K562 (cell line): ENCODE measurements around the gene DAPK3. TPM values are rescaled to one million over a fixed set of nuclear protein-coding genes. Genes with fewer than 3 reads are reported as not detected.

ENCODE experiments used
- ATAC-seq: fragments of 200-7000 bp; cut with Tn5 transposase; 3 replicates; pipeline ENCODE4 v1.9.1; 2020; ENCODE audit warnings: moderate library complexity
- BruUV-seq: library from RNA; stranded (reverse); fragments of 400-500 nt; replicated peaks from 2 replicates; lab custom pipeline; 2021; lab: Mats Ljungman, UMichigan
- CTCF ChIA-PET: fragments of 300-600 bp; formaldehyde crosslinking; extraction: SDS; loops from one replicate; lab custom pipeline; 2021; ENCODE audit warnings: low intra/inter-chr PET ratio; lab: Yijun Ruan, JAX
- POLR2A ChIA-PET: fragments of 300-600, 350-650 bp; sonication (Branson Sonifier 250); formaldehyde crosslinking; extraction: SDS; loops from one replicate; lab custom pipeline; 2021; ENCODE audit warnings: antibody characterized with exemption, inconsistent platforms; lab: Yijun Ruan, JAX
- DNase-seq, 4 experiments: peaks; one replicate each; pipeline versions ENCODE4 v3.0.0 to v3.0.0-alpha.2; 2011 to 2018; ENCODE audit warnings: low spot score in 3 of 4, mixed read lengths in 3 of 4; ENCODE audit errors: extremely low read depth in 1 of 4
- FAIRE-seq: peaks from 2 replicates; lab custom pipeline; 2011; peaks lifted over from hg19 to GRCh38; lab: Jason Lieb, UNC
- H2AFZ ChIP-seq: 2 replicates; pipeline ENCODE4 v1.6.0; 2011; ENCODE audit warnings: low read depth, low read length, control low read depth, inconsistent platforms
- H3K27ac ChIP-seq: fragments of 200-600 bp; 3 replicates; pipeline ENCODE4 v1.8.0; 2011; ENCODE audit warnings: low read depth, mild to moderate bottlenecking, control low read depth, inconsistent platforms, low read length, moderate library complexity, mixed read lengths; ENCODE audit errors: extremely low read depth
- H3K27me3 ChIP-seq, 2 experiments: fragments of 300-600 bp in 1 of 2; 2 replicates in 1 of 2; 3 replicates in 1 of 2; pipeline versions ENCODE4 v1.6.0 to v1.8.0; 2011; ENCODE audit warnings: inconsistent platforms in 2 of 2, low read length in 2 of 2, mild to moderate bottlenecking in 1 of 2, mixed read lengths in 1 of 2, moderate library complexity in 1 of 2; ENCODE audit not compliant: control insufficient read depth in 2 of 2, insufficient read depth in 2 of 2
- H3K36me3 ChIP-seq: fragments of 300-600 bp; 3 replicates; pipeline ENCODE4 v1.8.0; 2011; ENCODE audit warnings: mild to moderate bottlenecking, low read length, inconsistent platforms; ENCODE audit not compliant: control insufficient read depth, insufficient read depth
- H3K4me1 ChIP-seq, 2 experiments: fragments of 200-600 bp in 1 of 2; replicated peaks in 1 of 2; 2 replicates in 1 of 2; 3 replicates in 1 of 2; pipeline versions ENCODE4 v1.5.1 to v1.8.0; 2011; ENCODE audit warnings: inconsistent platforms in 2 of 2, low read length in 2 of 2, mild to moderate bottlenecking in 1 of 2, mixed read lengths in 1 of 2, moderate library complexity in 1 of 2; ENCODE audit not compliant: control insufficient read depth in 2 of 2, insufficient read depth in 2 of 2
- H3K4me2 ChIP-seq: 2 replicates; pipeline ENCODE4 v1.6.1; 2011; ENCODE audit warnings: low read length, control low read depth, inconsistent platforms, mixed read lengths; ENCODE audit not compliant: insufficient read depth
- H3K4me3 ChIP-seq: fragments of 200-600 bp; sonication (generic), shearing (Covaris generic); 2 replicates; pipeline ENCODE4 v1.5.1; 2016; ENCODE audit warnings: control low read depth, inconsistent platforms
- H3K79me2 ChIP-seq: fragments of 200-600 bp; 3 replicates; pipeline ENCODE4 v1.8.0; 2011; ENCODE audit warnings: low read length, inconsistent platforms; ENCODE audit not compliant: control insufficient read depth, insufficient read depth
- H3K9ac ChIP-seq, 2 experiments: 2 replicates each; pipeline versions ENCODE4 v1.6.0 to v1.6.1; 2011; ENCODE audit warnings: low read depth in 2 of 2, low read length in 2 of 2, control low read depth in 1 of 2, inconsistent platforms in 1 of 2, mild to moderate bottlenecking in 1 of 2, mixed read lengths in 1 of 2; ENCODE audit not compliant: insufficient read depth in 1 of 2
- H3K9me1 ChIP-seq: one replicate; pipeline ENCODE4 v1.6.0; 2011; ENCODE audit warnings: inconsistent platforms, mild to moderate bottlenecking, low read length, moderate library complexity; ENCODE audit not compliant: control insufficient read depth, insufficient read depth
- H3K9me3 ChIP-seq: replicated peaks from 2 replicates; pipeline ENCODE4 v1.5.1; 2011; ENCODE audit warnings: low read depth, low read length, inconsistent platforms; ENCODE audit not compliant: control insufficient read depth, insufficient read depth
- H4K20me1 ChIP-seq: replicated peaks from 2 replicates; pipeline ENCODE4 v1.6.1; 2011; ENCODE audit warnings: low read length, inconsistent platforms, mixed read lengths; ENCODE audit not compliant: control insufficient read depth, insufficient read depth
- CBX3 ChIP-seq, 2 experiments: IDR thresholded peaks; 1 replicate in 1 of 2; 2 replicates in 1 of 2; pipeline ENCODE4 v1.6.1; 2012; ENCODE audit warnings: inconsistent platforms in 2 of 2, low read length in 2 of 2, borderline replicate concordance in 1 of 2, control low read depth in 1 of 2
- DNMT1 ChIP-seq: fragments of 450-650 bp; IDR thresholded peaks from 2 replicates; pipeline ENCODE4 v1.6.1; 2016; ENCODE audit warnings: antibody characterized with exemption, mild to moderate bottlenecking
- EGR1 ChIP-seq: fragments of 450-650 bp; conservative IDR thresholded peaks from 2 replicates; pipeline ENCODE4 v1.6.1; 2017; ENCODE audit warnings: mild to moderate bottlenecking
- EHMT2 ChIP-seq: fragments of 450-650 bp; IDR thresholded peaks from 2 replicates; pipeline ENCODE4 v1.6.1; 2018; ENCODE audit warnings: antibody characterized with exemption
- FUS ChIP-seq: fragments of 200-400 bp; formaldehyde crosslinking; optimal IDR thresholded peaks from 2 replicates; pipeline ENCODE3; 2017; ENCODE audit warnings: low read depth, low read length
- GATAD2B ChIP-seq: fragments of 450-650 bp; IDR thresholded peaks from 2 replicates; pipeline ENCODE4 v1.6.1; 2017; ENCODE audit warnings: mild to moderate bottlenecking, borderline replicate concordance
- MLX ChIP-seq, 2 experiments: fragments of 450-650 bp in 1 of 2; sonication (generic) in 1 of 2; formaldehyde crosslinking; conservative IDR thresholded peaks; 2 replicates each; pipeline versions ENCODE4 v1.4.0 to v1.8.1; 2020 to 2022; ENCODE audit warnings: mild to moderate bottlenecking in 1 of 2, missing genetic modification reagents in 1 of 2
- NEUROD1 ChIP-seq: fragments of 150-350 bp; IDR thresholded peaks from 2 replicates; pipeline ENCODE4 v1.6.1; 2014; ENCODE audit warnings: borderline replicate concordance, low read length, low read depth; ENCODE audit not compliant: partially characterized antibody
- NFXL1 ChIP-seq: fragments of 450-650 bp; formaldehyde crosslinking; IDR thresholded peaks from 2 replicates; pipeline ENCODE4 v1.4.0; 2021; ENCODE audit warnings: mild to moderate bottlenecking
- NRF1 ChIP-seq, 2 experiments: fragments of 450-650 bp; IDR thresholded peaks in 1 of 2; conservative IDR thresholded peaks in 1 of 2; 2 replicates each; pipeline ENCODE4 v1.6.1; 2014; ENCODE audit warnings: mild to moderate bottlenecking in 2 of 2
- REST ChIP-seq, 2 experiments: fragments of 450-650 bp; formaldehyde crosslinking in 1 of 2; IDR thresholded peaks; 2 replicates each; pipeline versions ENCODE4 v1.4.0 to v1.6.1; 2014 to 2020; ENCODE audit warnings: mild to moderate bottlenecking in 2 of 2, borderline replicate concordance in 1 of 2, low read depth in 1 of 2
- TAF15 ChIP-seq: fragments of 200-400 bp; formaldehyde crosslinking; IDR thresholded peaks from 2 replicates; pipeline ENCODE4 v1.6.1; 2017; ENCODE audit warnings: mild to moderate bottlenecking, low read depth, low read length, moderate library complexity
- ZNF512 ChIP-seq: IDR thresholded peaks from 2 replicates; pipeline ENCODE4 v1.6.1; 2016; ENCODE audit warnings: missing genetic modification characterization, missing compliant biosample characterization
- WGBS: fragments of 100-300 bp; shearing (Covaris generic); methylation state at CpG from one replicate; pipeline ENCODE4 v1.1.6; 2016; ENCODE audit warnings: low coverage, mixed read lengths; ENCODE audit not compliant: insufficient coverage; ENCODE audit errors: missing lambda C conversion rate; 5-methylcytosine and 5-hydroxymethylcytosine counted together
- in situ Hi-C: fragments of 300-500 bp; cut with MboI; formaldehyde crosslinking; loops from 4 replicates; pipeline ENCODE4 v1.15.0; 2018; ENCODE audit warnings: inconsistent platforms, mixed read lengths
- intact Hi-C: fragments of 100-400 bp; cut with micrococcal nuclease; formaldehyde crosslinking; loops from 2 replicates; pipeline ENCODE4 v1.14.2; 2022
- polyA plus RNA-seq, 8 experiments: library from polyadenylated mRNA; depleted of rRNA in 4 of 8; stranded (reverse) in 5 of 8; unstranded in 3 of 8; fragments of >200 nt; fragmentation: Nextera tagmentation in 2 of 8; fragmentation: Illumina TruSeq in 1 of 8; extraction: Ambion mirVana in 2 of 8; extraction: Trizol in 1 of 8; gene quantifications; 2 replicates each; pipeline versions ENCODE4 v1.2.1 to v1.2.3, GENCODE V29; 2011 to 2014; ENCODE audit warnings: inconsistent platforms in 1 of 8, missing spikeins in 1 of 8
- total RNA-seq, 7 experiments: library from RNA; depleted of rRNA in 6 of 7; stranded (reverse); fragments of >200 nt in 6 of 7; fragmentation: Illumina TruSeq in 2 of 7; extraction: Trizol in 2 of 7; gene quantifications; 2 replicates each; pipeline versions ENCODE4 v1.2.1 to v1.2.3, GENCODE V29; 2011 to 2021; ENCODE audit warnings: low replicate concordance in 1 of 7

The DAPK3 gene
- total and polyA plus RNA-seq, 9 of the 15 experiments (the other 6 are each of a cell fraction or from before 2014, with no cell fraction given) = 0.14 to 63.4 (median 25.0) TPM

DNA sequence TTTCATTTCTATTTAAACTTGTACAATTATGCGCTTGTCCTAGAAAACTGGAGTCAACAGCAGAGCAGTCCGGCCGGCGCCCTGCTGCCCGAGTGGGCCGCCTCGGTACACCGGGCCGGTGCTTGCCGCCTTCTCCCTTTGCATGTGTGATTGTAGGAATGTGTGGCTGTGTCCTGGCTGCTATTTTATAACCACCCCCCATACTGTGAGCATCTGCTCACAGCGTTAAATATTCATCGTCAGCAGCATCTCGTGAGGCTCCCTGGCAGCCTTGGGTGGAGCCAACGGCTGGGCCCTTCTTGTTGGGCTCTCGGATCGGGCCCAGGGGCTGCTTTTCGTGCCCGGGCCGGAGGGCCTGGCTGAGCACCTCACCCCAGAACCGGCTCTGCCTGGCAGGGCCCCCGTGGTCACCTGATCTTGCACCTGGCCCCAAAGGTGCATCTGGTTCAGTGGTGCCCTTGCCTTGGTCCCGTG lies 47.3 kb upstream of the DAPK3 start:
- BruUV-seq = no TSS peak
- intact Hi-C loops (no loop called here), in situ Hi-C loops (no loop called here)
- Histone ChIP-seq H3K4me1 (peaks cover 0 to 57% of the 10 kb centered on the region in 2 experiments; a peak in 2 of 5 replicates), H3K9me1 (no peaks in the 10 kb centered on the region), H3K4me3 (no peak overlapping the region), H3K27me3 (no peaks in the 10 kb centered on the region), H4K20me1 (peaks cover 31% of the 10 kb centered on the region; the same call in 1 of the 2 replicates), H3K27ac (no peak overlapping the region), H3K36me3 (peaks cover 49% of the 10 kb centered on the region; the same call in 1 of the 3 replicates), H3K79me2 (peaks cover 29% of the 10 kb centered on the region), H3K9ac (no peak overlapping the region), H2AFZ (no peak overlapping the region), H3K9me3 (no peaks in the 10 kb centered on the region), H3K4me2 (no peak overlapping the region)
- no peak for FAIRE-seq
- no peak for ATAC-seq
- 92% methylated on average over 16 of the region's 22 CpGs for WGBS
- ChIA-PET POLR2A (no interaction called here), CTCF (no interaction called here)
- no peak for DNase-seq
- TF ChIP-seq FUS (no peak), EHMT2 (no peak), GATAD2B (no peak), EGR1 (no peak), MLX (CRISPR knock-in tag; conservative IDR thresholded peaks at IDR 0.05) (no peak), ZNF512 (tag) (no peak), CBX3 (IDR thresholded peaks at IDR 0.05; ENCODE audit: borderline replicate concordance in 1 of 2, low read length in 2 of 2) (no peak), REST (IDR thresholded peaks at IDR 0.05; ENCODE audit: borderline replicate concordance) (no peak), REST (CRISPR knock-in tag; IDR thresholded peaks at IDR 0.05; ENCODE audit: low read depth) (no peak), NRF1 (conservative IDR thresholded peaks at IDR 0.05 in 1 of 2, IDR thresholded peaks at IDR 0.05 in 1 of 2) (no peak), NFXL1 (CRISPR knock-in tag) (no peak), NEUROD1 (no peak), TAF15 (no peak), DNMT1 (no peak)
